ENCODE results near the gene LRMDA. TPM values are rescaled to one million over a fixed set of nuclear protein-coding genes. Genes with fewer than 3 reads are reported as not detected.

Gene LRMDA
- total RNA-seq, 4 donors from 2014 or later = 1.4 to 23.1 (median 3.6) TPM

DNA sequence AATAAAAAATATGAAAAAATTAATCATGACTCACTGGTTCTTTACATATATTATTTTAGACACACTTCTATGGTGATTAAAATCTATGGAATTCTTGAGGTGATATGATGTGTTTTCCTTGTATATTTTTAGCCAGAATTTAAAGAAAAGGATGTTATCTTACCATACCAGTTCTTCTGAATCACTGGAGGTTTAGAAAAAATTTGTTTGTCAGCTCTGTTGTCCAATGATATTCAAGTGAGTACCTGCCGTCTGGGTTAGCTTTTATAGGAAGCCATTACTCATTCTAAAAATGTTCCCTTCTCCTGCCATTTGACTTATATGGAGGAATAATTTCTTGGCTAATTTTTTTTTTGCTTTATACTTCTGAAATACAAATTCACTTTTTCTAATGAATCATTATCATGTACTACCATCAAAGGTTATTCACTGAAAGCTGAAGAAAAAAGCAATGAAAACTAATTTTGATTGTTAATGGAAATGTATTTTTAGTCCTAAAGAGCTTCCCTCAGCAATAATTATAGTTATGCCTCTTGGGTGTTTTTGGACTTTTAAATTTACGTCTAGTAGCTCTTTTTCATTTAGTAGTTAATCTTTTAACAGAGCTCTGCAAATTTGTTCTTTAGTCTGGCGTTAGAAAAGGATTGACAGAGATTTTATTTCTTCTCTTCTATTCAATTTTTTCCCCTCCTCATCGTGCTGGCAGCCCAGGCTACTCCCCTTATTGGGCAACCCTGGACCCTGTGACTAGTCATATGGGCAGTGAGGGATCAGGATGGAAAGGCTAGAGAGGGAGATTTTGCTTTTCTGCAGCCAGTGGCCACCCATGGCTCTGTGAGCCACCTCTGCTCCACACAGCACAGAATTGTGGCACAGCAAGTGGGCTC is 434.2 kb downstream of the LRMDA start:
- DNase-seq = no peak

GRCh38 chr10:75866300-75866625 is 434.8 kb downstream of the LRMDA start:
- Histone ChIP-seq H3K4me1 (no peaks in the 10 kb centered on the region), H3K9me3 (no peaks in the 10 kb centered on the region), H3K4me3 (no peak overlapping the region), H3K27ac (no peak overlapping the region), H3K36me3 (no peaks in the 10 kb centered on the region), H3K27me3 (no peaks in the 10 kb centered on the region)
- DNase-seq = no peak
- TF ChIP-seq POLR2A (IDR thresholded peaks at IDR 0.05) (no peak), CTCF (IDR thresholded peaks at IDR 0.05) (no peak)

More for the DNA sequence above, 434.2 kb downstream of the LRMDA start:
- no peaks in the 10 kb centered on the region for H3K4me1 ChIP-seq
- TF ChIP-seq CTCF (IDR thresholded peaks at IDR 0.05) = no peak
- no peak for TF ChIP-seq POLR2A (IDR thresholded peaks at IDR 0.05)
- H3K27me3 ChIP-seq = no peaks in the 10 kb centered on the region
- no peaks in the 10 kb centered on the region for H3K36me3 ChIP-seq
- H3K27ac ChIP-seq = no peak overlapping the region
- H3K9me3 ChIP-seq = no peaks in the 10 kb centered on the region
- H3K4me3 ChIP-seq = no peak overlapping the region

DNA sequence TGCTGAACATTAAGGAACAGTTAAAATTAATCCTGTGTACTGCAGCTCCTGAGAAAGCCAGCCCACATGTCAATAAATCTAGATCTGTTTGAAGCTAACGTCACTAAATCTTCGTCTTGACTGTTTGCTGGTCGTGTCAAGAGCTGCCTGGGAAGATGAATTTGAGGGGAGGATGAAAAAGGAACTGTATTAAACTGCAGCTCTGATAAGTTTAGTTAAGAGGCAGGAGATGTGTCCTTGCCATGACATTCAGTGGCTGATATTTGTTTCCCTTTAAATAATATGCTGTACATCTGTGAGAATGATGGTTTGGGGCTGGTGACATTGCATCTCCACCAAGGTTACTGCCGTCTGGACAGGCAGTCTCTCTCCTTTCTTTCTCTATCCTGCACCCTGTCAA is 435.3 kb downstream of the LRMDA start:
- Histone ChIP-seq H3K27ac (no peak overlapping the region), H3K4me3 (no peak overlapping the region), H3K9me3 (no peaks in the 10 kb centered on the region), H3K4me1 (no peaks in the 10 kb centered on the region), H3K27me3 (no peaks in the 10 kb centered on the region), H3K36me3 (no peaks in the 10 kb centered on the region)
- DNase-seq = no peak
- TF ChIP-seq POLR2A (IDR thresholded peaks at IDR 0.05) (no peak), CTCF (IDR thresholded peaks at IDR 0.05) (no peak)

GRCh38 chr10:75868574-75868973 is 437.1 kb downstream of the LRMDA start:
- H3K9me3 ChIP-seq = no peaks in the 10 kb centered on the region
- H3K27ac ChIP-seq = no peak overlapping the region
- no peak for TF ChIP-seq POLR2A (IDR thresholded peaks at IDR 0.05)
- no peak for TF ChIP-seq CTCF (IDR thresholded peaks at IDR 0.05)
- no peak for DNase-seq
- no peak overlapping the region for H3K4me3 ChIP-seq
- no peaks in the 10 kb centered on the region for H3K36me3 ChIP-seq
- no peaks in the 10 kb centered on the region for H3K4me1 ChIP-seq
- H3K27me3 ChIP-seq = no peaks in the 10 kb centered on the region

GRCh38 chr10:75870039-75870645 is 438.7 kb downstream of the LRMDA start:
- DNase-seq = no peak
- Histone ChIP-seq H3K4me1 (no peaks in the 10 kb centered on the region), H3K9me3 (no peaks in the 10 kb centered on the region), H3K27me3 (no peaks in the 10 kb centered on the region), H3K27ac (no peak overlapping the region), H3K4me3 (no peak overlapping the region), H3K36me3 (no peaks in the 10 kb centered on the region)
- TF ChIP-seq POLR2A (IDR thresholded peaks at IDR 0.05) (no peak), CTCF (IDR thresholded peaks at IDR 0.05) (no peak)
